Measurements from ENCODE around the gene ATP6V1F. TPM values are rescaled to one million over a fixed set of nuclear protein-coding genes. Genes with fewer than 3 reads are reported as not detected.

ATP6V1F gene
- total RNA-seq, 1 experiment from 2014 or later: 115 TPM

DNA sequence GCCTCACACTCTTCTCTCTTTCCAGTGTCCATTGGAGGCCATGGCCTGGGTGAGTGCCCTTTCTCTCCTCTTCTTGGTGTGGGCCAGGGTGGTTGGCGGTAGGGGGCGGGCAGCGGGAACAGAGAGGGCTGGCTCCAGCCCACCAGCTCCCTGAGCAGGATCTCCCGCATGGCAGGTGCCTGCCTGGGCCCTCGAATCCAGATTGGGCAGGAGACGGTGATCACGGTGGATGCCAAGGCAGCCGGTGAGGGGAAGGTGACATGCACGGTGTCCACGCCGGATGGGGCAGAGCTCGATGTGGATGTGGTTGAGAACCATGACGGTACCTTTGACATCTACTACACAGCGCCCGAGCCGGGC is 13.5 kb upstream of the ATP6V1F start:
- WGBS (ENCODE audit: extremely low coverage, insufficient read length, low lambda C conversion rate): no CpG with 5 or more reads among the region's 16 CpGs
- no peaks in the 10 kb centered on the region for H3K9me3 Mint-ChIP-seq

More for the DNA sequence above, 13.5 kb upstream of the ATP6V1F start:
- Mint-ChIP-seq H3K27ac (no peak overlapping the region), H3K36me3 (ENCODE audit: insufficient read depth in 1 of 3, low read depth in 3 of 3) (peaks cover 0 to 7% (median 0%) of the 10 kb centered on the region in 3 experiments; a peak in 1 of 7 replicates), H3K4me1 (no peaks in the 10 kb centered on the region), H3K4me3 (no peak overlapping the region), H3K27me3 (ENCODE audit: low read depth) (no peaks in the 10 kb centered on the region)
- Histone ChIP-seq H4K20me1 (ENCODE audit: control insufficient read depth, insufficient read depth, insufficient read length) (no peaks in the 10 kb centered on the region), H3K18ac (ENCODE audit: insufficient read length, low read depth, low read length) (no peak overlapping the region), H3K79me2 (ENCODE audit: insufficient read depth, low read length) (no peaks in the 10 kb centered on the region), H2BK15ac (ENCODE audit: low read depth, low read length) (no peak overlapping the region), H2BK120ac (ENCODE audit: low read depth, low read length, poor library complexity, severe bottlenecking) (no peak overlapping the region), H3T11ph (ENCODE audit: low read length) (no peak overlapping the region), H3K56ac (ENCODE audit: insufficient read length, low read depth, low read length) (no peak overlapping the region), H3K9ac (ENCODE audit: extremely low read depth, insufficient read length, low read length) (no peak overlapping the region), H3K23ac (ENCODE audit: insufficient read length, low read depth, low read length) (no peak overlapping the region), H3K4ac (ENCODE audit: low read depth, low read length) (no peak overlapping the region), H4K8ac (replicated peaks; ENCODE audit: insufficient read length, low read depth, low read length) (no peak overlapping the region), H2AK5ac (ENCODE audit: insufficient read length, low read length) (no peak overlapping the region), H3K14ac (ENCODE audit: insufficient read depth, low read length) (no peak overlapping the region; the same call in 1 of the 2 replicates), H4K91ac (ENCODE audit: insufficient read length, low read depth, low read length) (no peak overlapping the region), H3K4me2 (ENCODE audit: insufficient read depth, insufficient read length, low read length) (no peak overlapping the region), H3K9me3 (ENCODE audit: control insufficient read depth, low read depth, low read length) (no peaks in the 10 kb centered on the region), H2AFZ (ENCODE audit: low read length) (no peak overlapping the region), H3K27me3 (ENCODE audit: insufficient read depth, low read length) (no peaks in the 10 kb centered on the region), H3K27ac (ENCODE audit: insufficient read length, low read depth, low read length) (no peak overlapping the region), H4K5ac (ENCODE audit: insufficient read length, low read depth, low read length) (no peak overlapping the region), H2BK20ac (ENCODE audit: low read depth, low read length, poor library complexity, severe bottlenecking) (no peak overlapping the region), H3K4me1 (ENCODE audit: insufficient read depth, low read length) (no peaks in the 10 kb centered on the region), H3K23me2 (ENCODE audit: insufficient read length, low read depth, low read length, poor library complexity, severe bottlenecking) (no peaks in the 10 kb centered on the region), H2BK5ac (ENCODE audit: insufficient read length, low read length) (no peak overlapping the region), H2BK12ac (ENCODE audit: insufficient read length, low read depth, low read length) (no peak overlapping the region), H3K79me1 (ENCODE audit: insufficient read depth, low read depth, low read length, poor library complexity, severe bottlenecking) (no peaks in the 10 kb centered on the region)
- TF ChIP-seq, protein P1, sequence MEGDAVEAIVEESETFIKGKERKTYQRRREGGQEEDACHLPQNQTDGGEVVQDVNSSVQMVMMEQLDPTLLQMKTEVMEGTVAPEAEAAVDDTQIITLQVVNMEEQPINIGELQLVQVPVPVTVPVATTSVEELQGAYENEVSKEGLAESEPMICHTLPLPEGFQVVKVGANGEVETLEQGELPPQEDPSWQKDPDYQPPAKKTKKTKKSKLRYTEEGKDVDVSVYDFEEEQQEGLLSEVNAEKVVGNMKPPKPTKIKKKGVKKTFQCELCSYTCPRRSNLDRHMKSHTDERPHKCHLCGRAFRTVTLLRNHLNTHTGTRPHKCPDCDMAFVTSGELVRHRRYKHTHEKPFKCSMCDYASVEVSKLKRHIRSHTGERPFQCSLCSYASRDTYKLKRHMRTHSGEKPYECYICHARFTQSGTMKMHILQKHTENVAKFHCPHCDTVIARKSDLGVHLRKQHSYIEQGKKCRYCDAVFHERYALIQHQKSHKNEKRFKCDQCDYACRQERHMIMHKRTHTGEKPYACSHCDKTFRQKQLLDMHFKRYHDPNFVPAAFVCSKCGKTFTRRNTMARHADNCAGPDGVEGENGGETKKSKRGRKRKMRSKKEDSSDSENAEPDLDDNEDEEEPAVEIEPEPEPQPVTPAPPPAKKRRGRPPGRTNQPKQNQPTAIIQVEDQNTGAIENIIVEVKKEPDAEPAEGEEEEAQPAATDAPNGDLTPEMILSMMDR (conservative IDR thresholded peaks at IDR 0.05): no peak
- no peak for DNase-seq

Data from H9 (cell line).